ENCODE measurements around the gene CDH20.

CDH20 gene

DNA sequence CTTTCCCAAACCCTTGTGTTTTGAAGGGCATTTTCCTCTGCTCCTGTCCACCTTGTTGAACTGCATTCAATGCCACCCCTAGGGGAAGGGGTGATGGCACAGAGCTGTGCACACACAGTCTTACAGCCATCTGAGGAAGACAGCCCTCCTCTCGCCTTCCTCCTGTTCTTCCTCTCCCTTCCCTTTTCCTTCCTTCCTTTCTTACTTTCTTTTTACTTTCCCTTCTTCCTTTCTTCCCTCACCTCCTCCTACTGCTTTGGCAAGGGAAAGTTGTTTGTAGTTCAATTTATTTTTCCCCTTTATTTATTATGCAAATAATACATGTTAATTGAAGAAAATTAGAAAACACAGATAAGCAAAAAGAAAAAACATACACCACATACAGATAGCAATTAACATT lies 99.4 kb downstream of the CDH20 start:
- DNase-seq, result no peak

DNA sequence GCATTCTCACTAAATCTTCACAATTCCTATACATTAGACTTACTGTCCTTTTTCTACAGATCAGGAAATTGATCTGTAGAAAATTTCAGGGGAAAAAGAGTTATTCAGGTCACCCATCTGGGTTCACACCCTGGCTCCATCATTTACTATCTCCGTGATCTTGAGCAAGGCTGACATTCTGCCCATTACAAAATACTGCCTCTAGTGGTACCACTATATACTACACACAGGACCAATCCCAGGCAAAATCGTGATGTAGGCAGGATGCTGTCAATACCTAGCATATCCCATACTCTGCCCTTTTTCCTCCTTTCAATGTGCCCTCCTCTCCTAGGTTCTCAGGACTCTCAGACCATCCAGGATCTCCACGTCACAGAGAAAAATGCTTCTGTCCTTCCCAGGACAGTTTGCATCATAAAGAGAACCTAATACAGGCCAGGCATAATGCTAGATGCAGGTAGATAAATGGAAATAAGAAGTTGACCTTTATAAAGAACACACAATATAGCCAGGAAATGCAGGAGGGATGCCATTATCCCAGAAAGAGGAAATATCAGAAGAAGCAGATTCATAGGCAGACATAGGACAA lies 101.9 kb downstream of the CDH20 start:
- no peak for DNase-seq

DNA sequence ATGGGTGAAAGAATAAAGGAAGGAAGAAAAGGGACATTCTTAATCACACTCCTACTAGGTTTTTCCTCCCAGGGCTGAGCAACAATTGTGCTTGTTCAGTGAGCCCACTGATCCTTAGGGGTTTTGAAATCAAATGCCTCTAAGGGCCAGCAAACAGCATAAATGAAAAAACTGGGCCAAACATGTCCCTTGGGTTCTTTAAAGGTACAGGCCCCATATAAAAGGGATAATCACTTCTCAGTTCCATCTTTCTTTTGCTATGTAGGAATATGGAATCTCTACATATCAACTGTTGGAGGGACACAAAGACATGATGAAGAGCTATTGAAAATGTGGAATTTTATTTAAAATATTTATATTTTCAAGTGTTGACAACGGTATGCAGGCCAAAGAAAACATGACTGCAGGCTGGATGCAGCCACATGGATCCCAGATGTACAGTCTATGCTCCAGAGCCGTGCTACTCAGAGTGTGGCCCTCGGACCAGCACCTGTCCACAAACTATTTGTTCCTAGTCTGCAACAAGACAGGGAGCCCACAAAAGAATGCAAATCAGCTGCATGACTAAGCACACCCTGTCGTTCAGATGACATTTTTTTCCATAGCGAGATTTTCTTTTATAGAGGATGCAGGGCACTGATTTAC lies 110.0 kb downstream of the CDH20 start:
- no peak for DNase-seq

DNA sequence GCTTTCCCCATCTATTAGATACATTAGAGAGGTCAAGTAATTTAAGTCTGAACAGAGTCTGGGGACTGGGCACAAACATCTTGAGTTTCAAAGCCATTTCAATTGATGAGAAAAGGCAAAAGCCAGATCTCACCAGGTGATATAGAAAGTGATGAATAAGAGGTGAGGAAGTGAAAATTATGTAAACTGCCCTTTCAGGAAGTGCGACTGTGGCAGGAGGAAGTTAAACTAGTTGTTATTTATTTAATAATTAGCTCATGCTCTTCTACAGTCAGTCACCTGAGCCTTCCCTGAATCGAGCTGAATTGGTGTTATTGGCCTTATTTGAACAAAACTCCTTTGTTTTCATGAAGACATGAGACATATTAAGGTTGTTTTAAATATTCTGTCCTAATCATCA lies 115.1 kb downstream of the CDH20 start:
- no peak for DNase-seq

DNA sequence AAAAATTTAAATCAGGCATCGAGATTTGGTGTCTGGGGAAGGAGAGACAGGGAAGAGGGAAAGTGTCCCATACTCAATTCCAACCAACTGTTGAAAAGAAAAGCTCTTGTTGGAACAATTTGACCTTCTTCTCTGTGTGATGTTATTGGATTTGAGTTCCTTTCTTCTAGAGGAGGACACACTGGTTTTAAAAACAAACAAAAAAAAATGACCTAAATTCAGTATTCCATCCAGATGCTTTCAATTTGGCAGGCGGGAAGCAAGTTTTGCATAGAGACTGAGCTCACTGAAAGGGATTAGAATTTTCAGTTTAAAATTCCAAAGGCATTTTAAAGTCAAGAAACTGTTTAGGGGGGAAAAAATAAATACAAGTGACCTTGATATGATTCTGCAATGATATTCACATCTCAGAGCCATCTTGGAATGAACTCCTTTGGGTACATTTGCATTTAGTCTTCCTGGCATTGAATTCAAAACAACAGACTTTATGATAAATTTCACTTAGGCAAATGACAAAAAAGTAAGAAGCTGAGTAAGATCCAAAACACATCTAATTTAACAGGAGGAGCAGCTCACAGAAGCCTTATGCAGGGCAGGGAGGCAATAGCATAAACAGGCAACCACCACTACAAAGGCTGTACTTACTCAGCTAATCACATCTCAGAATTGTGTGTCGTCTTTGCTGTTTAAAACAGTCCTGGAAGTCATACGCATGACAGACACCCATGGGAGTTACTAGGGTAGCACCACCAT lies 126.8 kb downstream of the CDH20 start:
- DNase-seq, result no peak

DNA sequence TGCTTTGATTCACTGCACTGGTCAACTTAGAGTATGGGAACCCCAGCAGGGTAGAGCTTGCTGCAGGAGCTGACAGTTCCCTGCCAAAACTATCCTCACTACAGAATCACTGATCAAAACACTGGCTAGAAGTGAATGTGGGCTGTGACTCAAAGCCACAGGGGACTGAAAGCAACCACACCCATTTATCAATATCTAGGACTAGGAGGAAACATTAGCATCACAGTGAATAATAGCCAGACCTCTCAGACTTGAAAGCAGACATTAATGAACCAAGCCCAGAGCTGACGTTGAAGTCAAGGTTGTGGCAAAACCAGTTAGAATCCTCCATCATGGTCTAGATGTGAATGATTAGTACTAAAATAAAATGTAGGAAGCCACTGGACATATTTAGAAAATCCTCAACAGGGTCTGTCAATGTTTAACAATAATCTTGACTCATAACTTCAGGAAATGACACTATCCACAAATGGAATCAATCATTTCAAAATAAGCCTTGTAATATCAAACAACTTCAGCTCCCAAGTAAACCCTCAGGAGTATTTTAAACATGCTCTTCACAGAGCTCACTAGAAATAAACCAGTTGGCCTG lies 131.4 kb downstream of the CDH20 start:
- DNase-seq, result no peak

DNA sequence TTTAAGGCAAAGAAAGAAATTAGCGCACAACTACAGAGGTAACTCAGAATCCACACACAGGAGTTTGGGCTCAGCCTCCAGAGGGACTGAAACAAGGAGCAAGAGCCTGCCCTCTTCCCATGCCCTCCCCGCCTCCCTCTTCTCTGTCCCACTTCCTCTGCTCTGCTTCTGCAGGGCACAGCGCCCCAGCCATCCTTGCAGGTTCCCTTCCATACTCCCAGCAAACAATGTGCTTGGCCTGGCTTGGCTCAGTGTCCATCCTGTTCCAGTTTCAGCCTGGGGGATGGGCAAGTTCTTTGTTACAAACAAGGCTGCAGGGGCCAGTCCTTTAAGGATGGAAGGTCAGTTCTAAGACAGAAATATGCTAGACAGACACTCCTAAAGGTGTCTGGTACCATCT lies 133.5 kb downstream of the CDH20 start:
- DNase-seq, result no peak

DNA sequence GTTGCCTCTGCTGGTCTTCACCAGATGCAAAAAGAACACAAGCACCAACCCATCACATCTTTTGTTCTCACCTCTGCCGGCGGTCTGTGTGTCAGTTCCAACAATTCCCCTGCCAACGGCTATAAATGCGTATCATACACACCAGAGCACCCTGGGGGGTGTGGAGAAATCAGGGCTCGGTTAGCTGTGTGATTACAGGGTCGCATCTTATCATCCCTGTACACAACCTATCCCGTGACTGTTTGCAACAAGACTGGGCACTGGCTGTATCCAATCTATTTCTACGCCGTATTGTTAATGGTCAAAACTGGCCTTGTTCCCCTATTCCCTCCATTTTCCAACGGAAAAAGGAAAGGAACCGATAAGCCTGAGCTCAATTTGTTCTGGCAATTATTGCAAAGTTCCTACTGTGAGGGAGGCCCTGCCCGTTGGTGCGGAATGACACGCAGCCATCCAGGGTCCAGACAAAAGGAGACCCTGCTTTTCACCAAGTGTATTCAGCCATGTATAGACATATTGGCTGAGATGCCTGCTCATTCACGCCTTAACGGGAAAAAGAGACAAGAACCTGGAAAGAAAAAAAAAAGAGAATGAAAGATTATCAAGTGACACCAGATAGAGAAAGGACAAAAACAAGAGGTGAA lies 136.9 kb downstream of the CDH20 start:
- no peak for DNase-seq

DNA sequence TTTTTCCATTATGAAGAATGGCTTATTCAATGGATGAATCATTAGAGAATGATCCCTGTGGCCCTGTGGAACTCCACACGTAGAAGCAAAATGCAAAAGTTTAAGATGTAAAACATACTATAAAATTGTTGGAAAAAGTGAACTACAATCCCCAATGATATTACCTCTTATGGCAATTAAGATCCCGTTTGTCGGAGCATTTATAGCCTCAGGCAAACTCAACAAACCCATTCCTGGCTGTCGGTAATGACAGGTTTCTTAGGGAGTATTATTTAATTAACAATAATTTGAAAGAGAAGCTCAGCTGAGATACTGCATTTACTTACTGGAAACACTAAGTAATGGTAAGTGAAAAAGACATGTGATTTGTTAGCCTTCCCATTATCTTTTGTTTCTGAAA lies 138.3 kb downstream of the CDH20 start:
- no peak for DNase-seq

DNA sequence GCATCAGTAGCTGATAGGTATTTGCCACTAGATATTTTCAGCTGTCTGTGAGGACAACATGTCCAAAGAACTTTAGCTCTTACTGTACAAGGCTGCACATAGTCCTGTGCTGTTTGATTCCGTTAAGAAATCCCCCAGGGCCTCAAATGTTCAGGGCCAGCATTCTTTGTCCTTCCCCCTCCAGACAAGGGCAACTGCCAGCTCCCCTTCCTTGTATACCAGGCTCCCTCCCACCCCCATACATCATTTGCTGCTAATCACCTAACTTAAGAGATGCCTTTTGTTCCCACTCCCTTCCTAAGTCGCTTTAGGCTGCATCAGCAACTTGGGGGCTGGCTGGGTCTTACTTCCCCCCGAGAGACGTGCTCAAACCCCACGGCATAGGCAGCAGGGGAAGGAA lies 138.7 kb downstream of the CDH20 start:
- DNase-seq, result no peak

DNA sequence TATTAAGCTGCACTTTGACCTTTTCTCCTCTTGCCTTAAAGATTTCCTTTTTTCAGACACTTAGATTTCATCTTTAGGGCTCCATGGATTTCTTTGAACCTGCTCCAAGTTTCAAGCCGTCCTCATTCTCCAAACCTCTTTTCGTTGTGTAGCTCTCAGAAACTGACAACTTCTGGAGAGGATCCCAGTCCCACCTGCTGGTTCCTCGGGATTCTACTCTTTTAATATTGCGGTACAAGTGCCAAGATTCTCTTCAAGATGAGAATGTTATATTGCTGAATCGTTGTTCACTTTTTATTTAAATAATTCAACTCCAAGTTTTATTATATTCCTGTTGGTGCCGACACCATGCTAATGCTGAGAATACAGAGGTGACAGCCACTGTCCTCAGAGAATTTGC lies 141.1 kb downstream of the CDH20 start:
- no peak for DNase-seq

DNA sequence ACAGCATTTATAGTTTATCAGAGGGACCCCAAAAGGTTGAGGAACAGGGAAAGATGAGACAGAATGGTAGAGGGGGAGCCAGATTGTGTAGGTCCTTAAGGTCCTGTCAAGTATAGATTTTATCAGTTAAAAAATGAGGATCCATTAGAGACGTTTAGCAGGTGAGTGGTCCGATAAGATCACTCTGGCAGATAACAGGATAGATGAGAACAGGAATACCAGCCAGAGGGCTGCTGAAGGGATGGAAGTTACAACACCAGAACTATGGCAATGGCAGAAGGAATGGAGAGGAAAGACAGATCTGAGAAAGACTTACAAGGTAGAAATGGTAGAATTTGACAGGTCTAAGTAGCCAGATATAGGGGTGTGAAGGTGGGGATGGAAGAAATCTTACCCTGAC lies 141.7 kb downstream of the CDH20 start:
- DNase-seq, result no peak

DNA sequence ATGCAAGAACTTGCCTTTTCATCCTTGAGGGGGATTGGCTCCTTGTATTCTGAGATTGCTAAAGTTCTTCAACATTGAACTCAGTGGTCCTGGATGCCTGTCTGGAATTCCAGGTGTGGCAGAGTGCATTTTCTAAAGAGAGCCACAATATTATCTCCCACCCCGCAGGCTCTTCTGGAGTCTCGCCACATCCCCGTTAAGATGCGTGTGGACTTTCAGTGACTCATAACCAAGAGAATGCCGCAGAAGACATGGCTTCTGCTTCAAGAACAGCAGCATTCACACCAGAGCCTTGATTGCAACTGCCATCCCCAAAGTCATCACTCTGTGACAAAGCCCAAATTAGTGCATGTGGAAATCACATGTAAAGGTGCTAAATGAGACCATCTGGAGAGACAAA lies 142.7 kb downstream of the CDH20 start:
- DNase-seq, result no peak

DNA sequence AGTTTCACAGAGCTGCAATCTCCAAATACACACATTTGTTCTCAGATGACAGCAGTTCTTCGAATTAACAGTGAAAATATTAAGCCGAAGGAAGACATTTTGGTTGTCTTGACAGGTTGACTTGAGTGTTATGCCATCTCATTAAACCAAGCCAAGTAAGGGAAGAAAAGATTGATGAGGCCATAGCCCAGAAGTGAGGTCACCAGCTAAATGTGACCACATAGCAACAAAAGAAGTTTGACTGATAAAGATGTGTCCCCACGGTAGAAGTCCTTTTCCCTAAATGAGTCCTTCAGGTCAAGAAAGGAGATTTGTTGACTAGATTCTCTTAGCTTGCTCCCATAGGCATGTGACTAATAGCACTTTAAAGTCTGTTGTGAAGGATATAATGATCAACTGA lies 156.1 kb downstream of the CDH20 start:
- no peak for DNase-seq

DNA sequence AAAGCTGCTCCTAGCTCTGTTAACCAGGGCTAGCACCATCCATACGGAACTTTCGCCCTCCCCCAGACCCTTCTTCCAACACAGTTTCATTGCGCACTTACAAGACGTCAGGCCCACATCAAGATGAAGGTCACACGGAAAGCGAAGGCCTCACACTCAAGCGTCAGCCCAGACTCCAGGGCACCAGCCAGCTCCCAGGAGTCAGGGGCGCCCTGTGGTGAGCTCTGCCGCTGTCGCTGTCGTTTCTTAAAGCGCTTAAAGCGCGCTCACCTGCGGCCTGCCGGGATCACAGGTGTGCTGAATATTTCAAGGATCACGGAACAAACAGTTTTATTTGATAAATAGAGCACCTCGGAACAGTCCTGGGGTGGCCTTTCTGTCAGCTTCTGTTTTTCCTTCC lies 163.1 kb downstream of the CDH20 start:
- no peak for DNase-seq

DNA sequence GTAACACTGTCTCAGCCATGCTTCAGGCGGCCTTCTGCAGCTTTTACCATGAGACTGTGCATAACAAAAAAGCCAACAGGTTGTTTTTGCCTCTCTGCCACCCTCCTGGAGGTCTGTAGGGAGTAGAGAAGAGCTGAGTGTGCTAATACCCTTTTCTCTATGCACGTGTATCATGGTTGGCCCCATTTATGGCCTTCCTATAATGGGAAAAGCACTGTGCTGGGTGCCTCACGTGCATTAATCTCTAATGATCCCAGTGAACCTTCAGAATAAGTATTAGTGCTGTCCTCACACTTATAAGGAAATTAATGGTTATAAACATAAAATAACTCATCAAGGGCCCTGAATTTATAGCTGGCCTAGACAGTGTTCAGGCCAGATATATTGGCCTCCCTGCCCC lies 164.2 kb downstream of the CDH20 start:
- DNase-seq, result no peak

DNA sequence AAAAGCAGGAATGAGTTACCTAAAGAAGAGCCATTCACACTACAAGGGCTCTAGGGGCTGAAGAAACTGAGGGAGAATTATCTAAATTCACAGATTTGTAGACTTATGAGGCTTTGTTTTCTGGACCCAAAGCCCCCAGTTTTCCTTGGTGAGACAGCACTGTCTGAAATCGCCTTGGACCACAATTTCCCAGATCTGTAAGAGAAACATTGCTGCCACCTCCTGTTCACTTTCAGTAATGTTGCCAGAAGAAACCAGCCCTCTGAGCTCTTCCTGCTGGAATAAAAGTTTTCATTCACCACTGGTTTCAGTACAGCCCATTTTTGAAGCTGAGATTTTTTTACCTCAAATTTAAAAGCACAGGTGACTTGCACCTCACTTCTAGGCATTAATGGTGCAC lies 169.2 kb downstream of the CDH20 start:
- no peak for DNase-seq

DNA sequence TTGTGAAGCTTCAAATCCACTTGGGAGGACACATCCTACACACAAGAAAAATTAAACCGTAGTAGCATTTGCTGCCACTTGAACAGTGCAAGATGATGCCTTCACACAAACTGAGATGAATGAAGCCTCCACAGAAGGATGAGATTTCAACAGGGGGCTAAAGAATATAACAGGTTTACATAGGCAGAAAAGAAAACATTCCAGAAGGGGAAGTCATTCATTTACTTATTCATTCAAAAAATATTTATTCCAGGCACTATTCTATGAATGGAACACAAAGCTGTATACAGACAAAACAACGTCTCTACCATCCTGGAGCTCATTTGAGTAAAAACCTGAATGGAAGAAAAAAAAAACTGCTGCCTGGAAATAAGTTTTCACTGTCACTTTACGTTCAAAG lies 170.5 kb downstream of the CDH20 start:
- DNase-seq, result no peak

DNA sequence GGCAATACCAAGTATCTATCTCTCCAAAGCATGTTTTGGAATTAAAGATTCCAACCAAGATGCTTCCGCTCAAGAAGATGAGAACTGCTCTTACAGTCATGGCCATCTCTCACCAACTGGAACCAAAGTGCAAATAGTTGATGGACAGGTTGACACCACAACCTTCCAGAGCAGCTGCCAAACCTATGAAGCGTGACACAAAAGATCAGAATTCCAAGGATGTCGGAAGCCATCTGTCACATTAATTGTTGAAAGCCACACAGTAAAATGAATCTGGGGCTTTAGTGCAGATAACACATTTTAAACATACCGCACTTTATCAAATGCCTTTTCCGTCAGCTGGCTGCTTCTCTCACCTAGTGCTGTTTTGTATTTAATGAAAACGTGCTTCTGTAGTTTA lies 195.7 kb downstream of the CDH20 start:
- no peak for DNase-seq

DNA sequence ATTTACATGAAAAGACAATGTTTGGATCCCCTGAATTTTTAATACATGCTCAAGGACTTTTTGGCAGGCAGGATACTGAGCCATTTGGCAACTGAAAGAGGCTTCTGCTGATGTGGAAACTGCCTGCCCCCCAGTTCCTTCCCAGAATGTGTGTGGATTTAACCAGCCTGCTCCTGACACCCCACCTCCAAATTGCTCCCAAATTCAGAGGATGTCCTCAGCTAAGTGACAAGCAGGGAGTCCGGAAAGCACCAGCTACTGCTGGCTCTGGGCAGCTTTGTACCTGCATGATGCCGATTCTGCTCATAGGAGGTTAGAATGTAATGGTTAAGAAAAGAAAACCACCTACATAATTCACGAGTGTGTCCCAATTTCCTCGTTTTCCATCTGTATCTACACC lies 197.5 kb downstream of the CDH20 start:
- no peak for DNase-seq

DNA sequence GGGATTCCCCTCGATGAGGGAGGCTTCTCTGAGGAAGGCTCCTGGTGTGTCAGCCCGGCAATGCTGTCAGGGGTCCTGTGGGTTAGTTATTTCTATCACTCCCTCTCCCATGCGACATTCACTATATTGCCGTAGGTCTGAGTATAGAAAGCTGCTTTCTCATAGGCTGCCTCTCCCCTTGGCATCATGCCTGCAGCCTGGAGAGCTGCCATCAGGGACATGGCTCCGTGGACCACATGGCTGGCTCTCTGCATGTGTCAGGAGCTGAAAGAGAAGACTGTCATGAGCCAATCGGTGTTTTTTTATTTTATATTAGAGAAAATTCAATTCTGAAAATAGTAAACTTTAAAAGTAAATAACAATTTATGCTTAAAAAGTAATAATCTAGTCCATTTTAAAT lies 198.0 kb downstream of the CDH20 start:
- DNase-seq, result no peak

DNA sequence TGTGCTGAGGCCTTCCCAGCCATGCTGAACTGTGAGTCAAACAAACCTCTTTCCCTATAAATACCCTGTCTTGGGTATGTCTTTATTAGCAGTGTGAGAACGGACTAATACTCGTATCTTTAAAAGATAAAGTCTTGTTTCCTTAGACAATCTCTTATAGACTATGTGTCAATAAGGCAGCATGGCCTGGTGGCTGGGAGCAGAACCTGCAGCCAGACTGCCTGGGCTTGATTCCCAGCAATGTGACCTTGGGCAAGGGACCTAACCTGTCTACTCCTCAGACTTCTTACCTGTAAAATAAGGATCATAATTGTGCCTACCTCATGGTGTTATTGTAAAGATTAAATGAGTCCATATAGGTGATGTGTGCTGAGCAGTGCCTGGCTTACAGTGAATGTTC lies 198.7 kb downstream of the CDH20 start:
- DNase-seq, result no peak

DNA sequence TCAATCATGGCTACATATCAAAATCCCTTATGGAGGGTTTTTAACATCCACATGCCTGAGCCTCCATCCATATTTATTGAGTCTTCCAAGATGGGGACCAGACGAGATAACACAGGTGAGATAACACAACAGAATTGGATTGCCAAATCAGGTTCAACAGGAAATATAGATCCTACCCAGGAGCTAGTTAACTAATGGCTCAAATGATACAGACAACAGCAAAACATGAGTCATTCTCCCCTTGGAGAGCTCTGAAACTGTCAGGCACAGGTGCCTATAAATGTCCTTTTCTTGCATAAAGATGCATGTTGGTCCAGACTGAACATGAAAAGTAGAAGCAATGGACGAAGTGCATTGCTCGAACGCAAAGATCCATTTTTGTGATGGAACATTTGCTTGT lies 202.2 kb downstream of the CDH20 start:
- DNase-seq, result no peak

DNA sequence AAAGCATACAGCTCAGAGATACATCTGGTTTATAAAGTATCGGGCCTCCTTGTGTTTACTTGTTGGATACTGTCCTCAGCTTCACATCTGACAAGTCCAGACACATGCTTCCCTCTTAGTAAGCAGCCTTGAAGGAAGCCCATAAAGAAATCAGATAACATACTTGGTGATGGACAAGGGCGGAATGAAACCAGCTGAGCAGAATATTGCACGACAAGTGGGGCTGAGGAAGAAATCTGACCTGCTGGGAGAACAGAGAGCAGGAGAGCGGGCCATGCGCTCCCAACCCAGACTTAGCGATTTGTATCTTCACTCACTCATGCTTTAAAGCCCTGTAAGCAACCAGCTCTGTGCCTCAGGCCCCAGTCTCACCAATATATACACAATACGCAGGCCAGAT lies 208.4 kb downstream of the CDH20 start:
- DNase-seq, result no peak

Measured in activated CD4-positive, alpha-beta T cell treated with anti-CD3 and anti-CD28 coated beads, Interleukin-2, amount 50 U/mL, for 1 hour (primary cell).